GM23338 (cell line): ENCODE measurements around the gene PSMB7.

Experiments
- CREB1 ChIP-seq: fragments of 250-450 bp; sonication (Bioruptor Pico); IDR thresholded peaks from 2 replicates; pipeline ENCODE4 v1.5.0; 2020; ENCODE audit warnings: low read depth, mild to moderate bottlenecking, moderate library complexity
- CTCF ChIP-seq, 2 experiments: fragments of 200-600 bp in 1 of 2; sonication (generic) in 1 of 2; conservative IDR thresholded peaks; 2 replicates each; pipeline versions ENCODE4 v1.5.1 to v1.6.1; 2016 to 2017; ENCODE audit warnings: antibody characterized with exemption in 2 of 2, low read depth in 2 of 2, mild to moderate bottlenecking in 2 of 2, moderate library complexity in 1 of 2
- EZH2 ChIP-seq: fragments of 200-600 bp; sonication (generic); IDR thresholded peaks from one replicate; pipeline ENCODE4 v1.8.0; 2017; ENCODE audit warnings: antibody characterized with exemption, mild to moderate bottlenecking, low read depth; ENCODE audit not compliant: unreplicated experiment
- EZH2phosphoT487 ChIP-seq: fragments of 200-600 bp; sonication (generic); IDR thresholded peaks from one replicate; pipeline ENCODE4 v1.8.1; 2018; ENCODE audit warnings: antibody characterized with exemption; ENCODE audit not compliant: unreplicated experiment
- POLR2AphosphoS5 ChIP-seq: IDR thresholded peaks from 2 replicates; pipeline ENCODE4 v1.6.1; 2016; ENCODE audit warnings: antibody characterized with exemption, low read depth
- REST ChIP-seq: IDR thresholded peaks from one replicate; pipeline ENCODE4 v1.6.1; 2018; ENCODE audit warnings: antibody characterized with exemption; ENCODE audit not compliant: unreplicated experiment
- ZNF331 ChIP-seq: fragments of 250-450 bp; sonication (Bioruptor Pico); IDR thresholded peaks from 2 replicates; pipeline ENCODE4 v1.5.0; 2020; ENCODE audit warnings: low read depth, mild to moderate bottlenecking, moderate library complexity

DNA sequence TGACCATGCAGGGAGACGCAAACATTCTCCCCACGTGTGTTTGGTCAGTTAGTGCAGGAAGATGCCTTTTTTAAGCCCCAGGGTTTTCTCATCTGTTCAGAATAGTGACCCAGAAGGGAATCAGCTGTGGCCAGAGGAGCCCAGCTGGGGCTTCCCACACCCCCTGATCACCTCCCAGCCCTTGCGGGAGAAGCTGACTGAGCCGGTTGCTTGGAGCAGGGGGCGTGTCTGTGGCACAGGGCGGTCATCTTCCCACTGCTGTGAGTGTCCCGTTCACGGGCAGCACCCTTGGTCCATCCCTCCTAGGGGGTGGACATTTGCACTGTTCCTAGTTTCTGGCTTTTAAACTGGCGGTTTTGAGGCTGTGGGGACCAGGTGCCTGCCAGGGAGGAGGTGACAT lies 87.8 kb downstream of the PSMB7 start:
- TF ChIP-seq CTCF (conservative IDR thresholded peaks at IDR 0.05; ENCODE audit: low read depth in 2 of 2) (no peak), REST (no peak), CREB1 (CRISPR knock-in tag) (no peak), POLR2AphosphoS5 (no peak), EZH2 (no peak), ZNF331 (CRISPR knock-in tag) (no peak), EZH2phosphoT487 (no peak)
